HepG2 (cell line): ENCODE measurements around the gene CEP97. TPM values are rescaled to one million over a fixed set of nuclear protein-coding genes. Genes with fewer than 3 reads are reported as not detected.

Source experiments
- ATM ChIP-seq: fragments of 450-650 bp; IDR thresholded peaks from 2 replicates; pipeline ENCODE4 v1.7.1; 2017; ENCODE audit warnings: mild to moderate bottlenecking, borderline replicate concordance
- CCDC6 ChIP-seq: sonication (generic); formaldehyde crosslinking; IDR thresholded peaks from 2 replicates; pipeline ENCODE4 v1.8.1; 2022; ENCODE audit warnings: mild to moderate bottlenecking, missing genetic modification reagents, moderate library complexity
- CENPBD1 ChIP-seq: sonication (generic); formaldehyde crosslinking; IDR thresholded peaks from 2 replicates; pipeline ENCODE4 v1.8.0; 2022; ENCODE audit warnings: missing genetic modification reagents, low read depth, mild to moderate bottlenecking, borderline replicate concordance
- DR1 ChIP-seq: sonication (generic); formaldehyde crosslinking; IDR thresholded peaks from 2 replicates; pipeline ENCODE4 v1.8.0; 2021; ENCODE audit warnings: mild to moderate bottlenecking, missing genetic modification reagents, inconsistent platforms
- GATA4 ChIP-seq: sonication (generic); IDR thresholded peaks from 2 replicates; pipeline ENCODE4 v1.6.1; 2016; ENCODE audit warnings: antibody characterized with exemption, low read depth, borderline replicate concordance
- MZF1 ChIP-seq: sonication (generic); formaldehyde crosslinking; IDR thresholded peaks from 2 replicates; pipeline ENCODE4 v1.8.1; 2023; ENCODE audit warnings: mild to moderate bottlenecking, missing genetic modification reagents, borderline replicate concordance
- NFIB ChIP-seq: sonication (generic); formaldehyde crosslinking; IDR thresholded peaks from 2 replicates; pipeline ENCODE4 v1.9.0; 2021; ENCODE audit warnings: missing genetic modification reagents, mild to moderate bottlenecking, borderline replicate concordance
- SKI ChIP-seq: fragments of 450-650 bp; IDR thresholded peaks from one replicate; pipeline ENCODE4 v1.6.1; 2018; ENCODE audit warnings: mild to moderate bottlenecking; ENCODE audit not compliant: partially characterized antibody
- TAF15 ChIP-seq: fragments of 200-400 bp; formaldehyde crosslinking; IDR thresholded peaks from one replicate; pipeline ENCODE4 v1.6.1; 2018; ENCODE audit warnings: mild to moderate bottlenecking, low read depth, low read length; ENCODE audit not compliant: poor library complexity, severe bottlenecking
- ZNF251 ChIP-seq: sonication (generic); formaldehyde crosslinking; IDR thresholded peaks from 2 replicates; pipeline ENCODE4 v1.9.0; 2021; ENCODE audit warnings: mild to moderate bottlenecking, missing genetic modification reagents
- ZNF550 ChIP-seq: sonication (generic); formaldehyde crosslinking; IDR thresholded peaks from 2 replicates; pipeline ENCODE4 v1.4.0; 2020; ENCODE audit warnings: mild to moderate bottlenecking, missing genetic modification reagents, borderline replicate concordance
- ZNF574 ChIP-seq: sonication (generic); formaldehyde crosslinking; IDR thresholded peaks from 2 replicates; pipeline ENCODE4 v1.4.0; 2020; ENCODE audit warnings: missing genetic modification reagents
- ZNF883 ChIP-seq: sonication (generic); formaldehyde crosslinking; IDR thresholded peaks from 2 replicates; pipeline ENCODE4 v1.5.1; 2020; ENCODE audit warnings: mild to moderate bottlenecking, missing genetic modification reagents; ENCODE audit errors: not compliant biosample characterization
- polyA plus RNA-seq, 8 experiments: library from polyadenylated mRNA; depleted of rRNA in 3 of 8; stranded (reverse) in 7 of 8; unstranded in 1 of 8; fragments of >200 nt; fragmentation: Illumina TruSeq in 4 of 8; extraction: Trizol in 4 of 8; gene quantifications; 2 replicates each; pipeline versions ENCODE4 v1.2.1 to v1.2.3, GENCODE V29; 2011 to 2016; ENCODE audit warnings: low read depth in 4 of 8, missing spikeins in 1 of 8, mixed read lengths in 1 of 8; ENCODE audit not compliant: insufficient read depth in 1 of 8
- total RNA-seq, 5 experiments: library from RNA; depleted of rRNA; stranded (reverse); fragments of >200 nt; fragmentation: Illumina TruSeq; extraction: Trizol; gene quantifications; 2 replicates each; pipeline ENCODE4 v1.2.3, GENCODE V29; 2016; ENCODE audit warnings: low read depth in 1 of 5
- TF ChIP-seq, protein P1 (sequence below), 2 experiments: sonication (generic) in 1 of 2; formaldehyde crosslinking in 1 of 2; IDR thresholded peaks; 2 replicates each; pipeline versions ENCODE4 v1.6.1 to v1.9.0; 2014 to 2022; ENCODE audit warnings: antibody characterized with exemption in 1 of 2, borderline replicate concordance in 1 of 2, inconsistent platforms in 1 of 2, low read depth in 1 of 2, missing genetic modification reagents in 1 of 2
- TF ChIP-seq, protein P2 (sequence below): IDR thresholded peaks from 2 replicates; pipeline ENCODE4 v1.6.1; 2016; ENCODE audit warnings: missing genetic modification reagents, missing compliant biosample characterization

CEP97 gene
- total and polyA plus RNA-seq, 2 of the 13 experiments (the other 11 are each of a cell fraction or from before 2014, with no cell fraction given) = 0.99 to 6.5 TPM

GRCh38 chr3:101676765-101677435 is 47.5 kb upstream of the CEP97 start, which contains the start of gene ZBTB11 (continued):
- TF ChIP-seq, protein P1, sequence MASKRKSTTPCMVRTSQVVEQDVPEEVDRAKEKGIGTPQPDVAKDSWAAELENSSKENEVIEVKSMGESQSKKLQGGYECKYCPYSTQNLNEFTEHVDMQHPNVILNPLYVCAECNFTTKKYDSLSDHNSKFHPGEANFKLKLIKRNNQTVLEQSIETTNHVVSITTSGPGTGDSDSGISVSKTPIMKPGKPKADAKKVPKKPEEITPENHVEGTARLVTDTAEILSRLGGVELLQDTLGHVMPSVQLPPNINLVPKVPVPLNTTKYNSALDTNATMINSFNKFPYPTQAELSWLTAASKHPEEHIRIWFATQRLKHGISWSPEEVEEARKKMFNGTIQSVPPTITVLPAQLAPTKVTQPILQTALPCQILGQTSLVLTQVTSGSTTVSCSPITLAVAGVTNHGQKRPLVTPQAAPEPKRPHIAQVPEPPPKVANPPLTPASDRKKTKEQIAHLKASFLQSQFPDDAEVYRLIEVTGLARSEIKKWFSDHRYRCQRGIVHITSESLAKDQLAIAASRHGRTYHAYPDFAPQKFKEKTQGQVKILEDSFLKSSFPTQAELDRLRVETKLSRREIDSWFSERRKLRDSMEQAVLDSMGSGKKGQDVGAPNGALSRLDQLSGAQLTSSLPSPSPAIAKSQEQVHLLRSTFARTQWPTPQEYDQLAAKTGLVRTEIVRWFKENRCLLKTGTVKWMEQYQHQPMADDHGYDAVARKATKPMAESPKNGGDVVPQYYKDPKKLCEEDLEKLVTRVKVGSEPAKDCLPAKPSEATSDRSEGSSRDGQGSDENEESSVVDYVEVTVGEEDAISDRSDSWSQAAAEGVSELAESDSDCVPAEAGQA (IDR thresholded peaks at IDR 0.05; ENCODE audit: low read depth) = peak; percentile 99
- TF ChIP-seq, protein P1 (CRISPR knock-in tag; IDR thresholded peaks at IDR 0.05; ENCODE audit: borderline replicate concordance) = peak; percentile 75; the same call in 1 of the 2 replicates
- TF ChIP-seq ZNF883 (CRISPR knock-in tag) = peak; percentile 23
- TF ChIP-seq ZNF550 (CRISPR knock-in tag) = 0 out of 2 replicates have a peak, but pooled peaks have one; percentile 21
- TF ChIP-seq GATA4 = 0 out of 2 replicates have a peak, but pooled peaks have one; percentile 13
- TF ChIP-seq, protein P2, sequence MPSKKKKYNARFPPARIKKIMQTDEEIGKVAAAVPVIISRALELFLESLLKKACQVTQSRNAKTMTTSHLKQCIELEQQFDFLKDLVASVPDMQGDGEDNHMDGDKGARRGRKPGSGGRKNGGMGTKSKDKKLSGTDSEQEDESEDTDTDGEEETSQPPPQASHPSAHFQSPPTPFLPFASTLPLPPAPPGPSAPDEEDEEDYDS (CRISPR knock-in tag) = peak; percentile 66
- TF ChIP-seq DR1 (CRISPR knock-in tag) = peak; percentile 48; the same call in 1 of the 2 replicates
- TF ChIP-seq CENPBD1 (CRISPR knock-in tag) = no peak
- peak; percentile 95 for TF ChIP-seq ZNF574 (CRISPR knock-in tag)
- peak; percentile 13 for TF ChIP-seq SKI
- TF ChIP-seq NFIB (CRISPR knock-in tag) = no peak
- no peak for TF ChIP-seq MZF1 (CRISPR knock-in tag)
- TF ChIP-seq ATM = no peak
- TF ChIP-seq ZNF251 (CRISPR knock-in tag) = no peak
- TF ChIP-seq TAF15 = no peak
- TF ChIP-seq CCDC6 (CRISPR knock-in tag) = peak; percentile 70; the same call in 1 of the 2 replicates
